GF-D8 (cell line): ENCODE data around the gene ZYG11A.

Experiments
- DNase-seq: peaks from one replicate; lab custom pipeline; 2025; lab: John Stamatoyannopoulos, UW

Gene ZYG11A

GRCh38 chr1:52877554-52877953 is 35.0 kb downstream of the ZYG11A start:
- DNase-seq, result no peak

GRCh38 chr1:52880206-52880605 is 37.6 kb downstream of the ZYG11A start:
- no peak for DNase-seq

GRCh38 chr1:52887483-52887882 is 44.9 kb downstream of the ZYG11A start:
- DNase-seq, result no peak

- no peak for DNase-seq
Observed at GRCh38 chr1:52892424-52893215, 50.1 kb downstream of the ZYG11A start.

GRCh38 chr1:52899445-52899894 is 56.9 kb downstream of the ZYG11A start:
- no peak for DNase-seq

GRCh38 chr1:52900402-52900801 is 57.8 kb downstream of the ZYG11A start:
- DNase-seq, result no peak

- DNase-seq, result no peak
Observed at GRCh38 chr1:52901384-52901783, 58.8 kb downstream of the ZYG11A start.

GRCh38 chr1:52904208-52904926 is 61.8 kb downstream of the ZYG11A start:
- no peak for DNase-seq

- no peak for DNase-seq
Observed at GRCh38 chr1:52904927-52905698, 62.6 kb downstream of the ZYG11A start.

GRCh38 chr1:52906135-52906603 is 63.6 kb downstream of the ZYG11A start:
- no peak for DNase-seq

GRCh38 chr1:52907068-52907811 is 64.7 kb downstream of the ZYG11A start:
- no peak for DNase-seq

- DNase-seq, result no peak
Observed at GRCh38 chr1:52907812-52908153, 65.2 kb downstream of the ZYG11A start.

- no peak for DNase-seq
Observed at GRCh38 chr1:52911541-52911940, 69.0 kb downstream of the ZYG11A start.

- DNase-seq, result no peak
Observed at GRCh38 chr1:52913014-52913413, 70.5 kb downstream of the ZYG11A start.

- DNase-seq, result no peak
Observed at GRCh38 chr1:52913537-52913936, 71.0 kb downstream of the ZYG11A start.

GRCh38 chr1:52914463-52914862 is 71.9 kb downstream of the ZYG11A start:
- no peak for DNase-seq

- DNase-seq, result no peak
Observed at GRCh38 chr1:52915211-52915854, 72.8 kb downstream of the ZYG11A start.

GRCh38 chr1:52915855-52916220 is 73.3 kb downstream of the ZYG11A start:
- DNase-seq, result no peak

- no peak for DNase-seq
Observed at GRCh38 chr1:52916241-52916975, 73.8 kb downstream of the ZYG11A start.

GRCh38 chr1:52917156-52917555 is 74.6 kb downstream of the ZYG11A start:
- DNase-seq, result no peak

GRCh38 chr1:52917581-52917980 is 75.0 kb downstream of the ZYG11A start:
- no peak for DNase-seq
